ENCODE data around the gene USP49.

USP49 gene

DNA sequence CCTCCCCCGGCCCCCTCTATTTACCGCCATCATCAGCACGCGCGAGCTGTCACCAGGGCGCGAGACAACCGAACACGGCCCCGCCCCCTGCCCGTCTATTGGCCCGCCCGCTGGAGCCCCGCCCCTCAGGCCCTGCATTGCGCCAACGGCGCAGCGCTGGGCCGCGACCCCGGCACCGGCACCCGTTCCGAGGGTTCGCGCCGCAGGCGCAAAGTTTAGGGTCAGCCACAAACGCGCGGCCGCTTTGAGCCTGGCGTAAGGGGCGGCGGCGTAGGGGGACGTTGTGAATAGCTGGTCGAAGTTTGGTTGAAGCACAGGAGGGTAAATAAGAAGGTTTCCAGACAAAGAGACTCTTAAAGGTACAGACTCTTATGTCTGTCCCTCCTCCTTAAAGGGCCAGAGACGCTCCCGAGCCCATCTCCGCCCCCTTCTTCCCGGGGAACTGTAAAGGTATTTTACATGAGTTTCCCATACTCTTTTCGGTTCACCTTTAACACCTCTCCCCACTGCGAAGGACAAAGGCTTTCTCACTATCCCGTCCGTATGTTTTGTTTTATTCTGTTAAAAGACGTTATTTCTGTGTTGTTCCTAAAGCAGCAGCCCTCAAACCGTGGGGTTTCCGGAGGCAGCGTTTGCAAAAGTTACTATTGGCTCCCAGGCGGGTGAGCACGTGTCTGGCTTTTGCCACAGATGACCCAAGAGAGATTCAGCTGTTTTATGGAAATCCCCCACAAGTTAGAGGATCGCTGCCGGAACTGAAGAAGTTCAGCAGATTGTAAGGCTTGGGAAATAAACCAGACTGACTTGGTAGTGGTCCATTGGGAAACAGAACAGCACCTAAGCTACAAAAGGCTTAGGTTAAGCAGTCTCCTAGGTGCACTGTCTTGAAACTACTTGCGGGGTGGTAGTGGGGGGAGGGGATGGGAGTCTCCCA lies at the start of gene USP49 (continued):
- TF ChIP-seq ZSCAN30 (tag by site-specific recombination; IDR thresholded peaks at IDR 0.05) (no peak), ZNF654 (tag by site-specific recombination; IDR thresholded peaks at IDR 0.05; ENCODE audit: low read depth) (no peak), ZNF433 (tag by site-specific recombination; IDR thresholded peaks at IDR 0.05; ENCODE audit: low read depth) (no peak), SP3 (tag by site-specific recombination; IDR thresholded peaks at IDR 0.05) (peak; percentile 76), ZNF561 (tag by site-specific recombination; IDR thresholded peaks at IDR 0.05; ENCODE audit: borderline replicate concordance) (0 out of 2 replicates have a peak, but pooled peaks have one; percentile 25), ZNF555 (tag by site-specific recombination; conservative IDR thresholded peaks at IDR 0.05) (no peak), ZNF121 (tag by site-specific recombination; IDR thresholded peaks at IDR 0.05) (no peak), BCL11A (tag by site-specific recombination; IDR thresholded peaks at IDR 0.05; ENCODE audit: low read depth) (no peak), FEZF1 (tag by site-specific recombination; IDR thresholded peaks at IDR 0.05) (no peak), ZNF266 (tag by site-specific recombination; IDR thresholded peaks at IDR 0.05; ENCODE audit: low read depth) (no peak), KLF9 (tag by site-specific recombination; IDR thresholded peaks at IDR 0.05; ENCODE audit: low read depth) (0 out of 2 replicates have a peak, but pooled peaks have one; percentile 54), ZNF155 (tag by site-specific recombination; IDR thresholded peaks at IDR 0.05) (no peak), ZNF549 (tag by site-specific recombination; IDR thresholded peaks at IDR 0.05) (no peak), ZNF37A (tag by site-specific recombination; IDR thresholded peaks at IDR 0.05) (no peak), ZNF404 (tag by site-specific recombination; IDR thresholded peaks at IDR 0.05) (no peak), ZNF701 (tag by site-specific recombination; IDR thresholded peaks at IDR 0.05) (no peak), ZNF184 (tag by site-specific recombination; IDR thresholded peaks at IDR 0.05) (0 out of 2 replicates have a peak, but pooled peaks have one; percentile 7), ZBTB21 (tag by site-specific recombination; IDR thresholded peaks at IDR 0.05) (no peak)
- TF ChIP-seq, protein P1, sequence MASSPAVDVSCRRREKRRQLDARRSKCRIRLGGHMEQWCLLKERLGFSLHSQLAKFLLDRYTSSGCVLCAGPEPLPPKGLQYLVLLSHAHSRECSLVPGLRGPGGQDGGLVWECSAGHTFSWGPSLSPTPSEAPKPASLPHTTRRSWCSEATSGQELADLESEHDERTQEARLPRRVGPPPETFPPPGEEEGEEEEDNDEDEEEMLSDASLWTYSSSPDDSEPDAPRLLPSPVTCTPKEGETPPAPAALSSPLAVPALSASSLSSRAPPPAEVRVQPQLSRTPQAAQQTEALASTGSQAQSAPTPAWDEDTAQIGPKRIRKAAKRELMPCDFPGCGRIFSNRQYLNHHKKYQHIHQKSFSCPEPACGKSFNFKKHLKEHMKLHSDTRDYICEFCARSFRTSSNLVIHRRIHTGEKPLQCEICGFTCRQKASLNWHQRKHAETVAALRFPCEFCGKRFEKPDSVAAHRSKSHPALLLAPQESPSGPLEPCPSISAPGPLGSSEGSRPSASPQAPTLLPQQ (tag by site-specific recombination; IDR thresholded peaks at IDR 0.05) = 0 out of 2 replicates have a peak, but pooled peaks have one; percentile 47
- TF ChIP-seq, protein P2, sequence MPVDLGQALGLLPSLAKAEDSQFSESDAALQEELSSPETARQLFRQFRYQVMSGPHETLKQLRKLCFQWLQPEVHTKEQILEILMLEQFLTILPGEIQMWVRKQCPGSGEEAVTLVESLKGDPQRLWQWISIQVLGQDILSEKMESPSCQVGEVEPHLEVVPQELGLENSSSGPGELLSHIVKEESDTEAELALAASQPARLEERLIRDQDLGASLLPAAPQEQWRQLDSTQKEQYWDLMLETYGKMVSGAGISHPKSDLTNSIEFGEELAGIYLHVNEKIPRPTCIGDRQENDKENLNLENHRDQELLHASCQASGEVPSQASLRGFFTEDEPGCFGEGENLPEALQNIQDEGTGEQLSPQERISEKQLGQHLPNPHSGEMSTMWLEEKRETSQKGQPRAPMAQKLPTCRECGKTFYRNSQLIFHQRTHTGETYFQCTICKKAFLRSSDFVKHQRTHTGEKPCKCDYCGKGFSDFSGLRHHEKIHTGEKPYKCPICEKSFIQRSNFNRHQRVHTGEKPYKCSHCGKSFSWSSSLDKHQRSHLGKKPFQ (tag by site-specific recombination; IDR thresholded peaks at IDR 0.05) = no peak
- TF ChIP-seq, protein P3, sequence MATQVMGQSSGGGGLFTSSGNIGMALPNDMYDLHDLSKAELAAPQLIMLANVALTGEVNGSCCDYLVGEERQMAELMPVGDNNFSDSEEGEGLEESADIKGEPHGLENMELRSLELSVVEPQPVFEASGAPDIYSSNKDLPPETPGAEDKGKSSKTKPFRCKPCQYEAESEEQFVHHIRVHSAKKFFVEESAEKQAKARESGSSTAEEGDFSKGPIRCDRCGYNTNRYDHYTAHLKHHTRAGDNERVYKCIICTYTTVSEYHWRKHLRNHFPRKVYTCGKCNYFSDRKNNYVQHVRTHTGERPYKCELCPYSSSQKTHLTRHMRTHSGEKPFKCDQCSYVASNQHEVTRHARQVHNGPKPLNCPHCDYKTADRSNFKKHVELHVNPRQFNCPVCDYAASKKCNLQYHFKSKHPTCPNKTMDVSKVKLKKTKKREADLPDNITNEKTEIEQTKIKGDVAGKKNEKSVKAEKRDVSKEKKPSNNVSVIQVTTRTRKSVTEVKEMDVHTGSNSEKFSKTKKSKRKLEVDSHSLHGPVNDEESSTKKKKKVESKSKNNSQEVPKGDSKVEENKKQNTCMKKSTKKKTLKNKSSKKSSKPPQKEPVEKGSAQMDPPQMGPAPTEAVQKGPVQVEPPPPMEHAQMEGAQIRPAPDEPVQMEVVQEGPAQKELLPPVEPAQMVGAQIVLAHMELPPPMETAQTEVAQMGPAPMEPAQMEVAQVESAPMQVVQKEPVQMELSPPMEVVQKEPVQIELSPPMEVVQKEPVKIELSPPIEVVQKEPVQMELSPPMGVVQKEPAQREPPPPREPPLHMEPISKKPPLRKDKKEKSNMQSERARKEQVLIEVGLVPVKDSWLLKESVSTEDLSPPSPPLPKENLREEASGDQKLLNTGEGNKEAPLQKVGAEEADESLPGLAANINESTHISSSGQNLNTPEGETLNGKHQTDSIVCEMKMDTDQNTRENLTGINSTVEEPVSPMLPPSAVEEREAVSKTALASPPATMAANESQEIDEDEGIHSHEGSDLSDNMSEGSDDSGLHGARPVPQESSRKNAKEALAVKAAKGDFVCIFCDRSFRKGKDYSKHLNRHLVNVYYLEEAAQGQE (tag by site-specific recombination; IDR thresholded peaks at IDR 0.05) = no peak
- TF ChIP-seq, protein P4, sequence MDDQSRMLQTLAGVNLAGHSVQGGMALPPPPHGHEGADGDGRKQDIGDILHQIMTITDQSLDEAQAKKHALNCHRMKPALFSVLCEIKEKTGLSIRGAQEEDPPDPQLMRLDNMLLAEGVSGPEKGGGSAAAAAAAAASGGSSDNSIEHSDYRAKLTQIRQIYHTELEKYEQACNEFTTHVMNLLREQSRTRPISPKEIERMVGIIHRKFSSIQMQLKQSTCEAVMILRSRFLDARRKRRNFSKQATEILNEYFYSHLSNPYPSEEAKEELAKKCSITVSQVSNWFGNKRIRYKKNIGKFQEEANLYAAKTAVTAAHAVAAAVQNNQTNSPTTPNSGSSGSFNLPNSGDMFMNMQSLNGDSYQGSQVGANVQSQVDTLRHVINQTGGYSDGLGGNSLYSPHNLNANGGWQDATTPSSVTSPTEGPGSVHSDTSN (CRISPR knock-in tag; IDR thresholded peaks at IDR 0.05) = no peak
- TF ChIP-seq, protein P5, sequence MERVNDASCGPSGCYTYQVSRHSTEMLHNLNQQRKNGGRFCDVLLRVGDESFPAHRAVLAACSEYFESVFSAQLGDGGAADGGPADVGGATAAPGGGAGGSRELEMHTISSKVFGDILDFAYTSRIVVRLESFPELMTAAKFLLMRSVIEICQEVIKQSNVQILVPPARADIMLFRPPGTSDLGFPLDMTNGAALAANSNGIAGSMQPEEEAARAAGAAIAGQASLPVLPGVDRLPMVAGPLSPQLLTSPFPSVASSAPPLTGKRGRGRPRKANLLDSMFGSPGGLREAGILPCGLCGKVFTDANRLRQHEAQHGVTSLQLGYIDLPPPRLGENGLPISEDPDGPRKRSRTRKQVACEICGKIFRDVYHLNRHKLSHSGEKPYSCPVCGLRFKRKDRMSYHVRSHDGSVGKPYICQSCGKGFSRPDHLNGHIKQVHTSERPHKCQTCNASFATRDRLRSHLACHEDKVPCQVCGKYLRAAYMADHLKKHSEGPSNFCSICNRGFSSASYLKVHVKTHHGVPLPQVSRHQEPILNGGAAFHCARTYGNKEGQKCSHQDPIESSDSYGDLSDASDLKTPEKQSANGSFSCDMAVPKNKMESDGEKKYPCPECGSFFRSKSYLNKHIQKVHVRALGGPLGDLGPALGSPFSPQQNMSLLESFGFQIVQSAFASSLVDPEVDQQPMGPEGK (tag by site-specific recombination; IDR thresholded peaks at IDR 0.05) = peak; percentile 27; the same call in 1 of the 2 replicates
- TF ChIP-seq, protein P6, sequence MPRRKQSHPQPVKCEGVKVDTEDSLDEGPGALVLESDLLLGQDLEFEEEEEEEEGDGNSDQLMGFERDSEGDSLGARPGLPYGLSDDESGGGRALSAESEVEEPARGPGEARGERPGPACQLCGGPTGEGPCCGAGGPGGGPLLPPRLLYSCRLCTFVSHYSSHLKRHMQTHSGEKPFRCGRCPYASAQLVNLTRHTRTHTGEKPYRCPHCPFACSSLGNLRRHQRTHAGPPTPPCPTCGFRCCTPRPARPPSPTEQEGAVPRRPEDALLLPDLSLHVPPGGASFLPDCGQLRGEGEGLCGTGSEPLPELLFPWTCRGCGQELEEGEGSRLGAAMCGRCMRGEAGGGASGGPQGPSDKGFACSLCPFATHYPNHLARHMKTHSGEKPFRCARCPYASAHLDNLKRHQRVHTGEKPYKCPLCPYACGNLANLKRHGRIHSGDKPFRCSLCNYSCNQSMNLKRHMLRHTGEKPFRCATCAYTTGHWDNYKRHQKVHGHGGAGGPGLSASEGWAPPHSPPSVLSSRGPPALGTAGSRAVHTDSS (tag by site-specific recombination; IDR thresholded peaks at IDR 0.05) = no peak
- TF ChIP-seq, protein P7, sequence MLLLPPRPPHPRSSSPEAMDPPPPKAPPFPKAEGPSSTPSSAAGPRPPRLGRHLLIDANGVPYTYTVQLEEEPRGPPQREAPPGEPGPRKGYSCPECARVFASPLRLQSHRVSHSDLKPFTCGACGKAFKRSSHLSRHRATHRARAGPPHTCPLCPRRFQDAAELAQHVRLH (tag by site-specific recombination; IDR thresholded peaks at IDR 0.05) = peak; percentile 72

All from HEK293 (cell line).